Glutamatergic neuron (in vitro differentiated cells): Measurements from ENCODE around the gene UGT1A6. TPM values are rescaled to one million over a fixed set of nuclear protein-coding genes. Genes with fewer than 3 reads are reported as not detected.

Source experiments
- DNase-seq: peaks from one replicate; pipeline ENCODE4 v3.0.0; 2022
- H3K27ac Mint-ChIP-seq: one replicate; pipeline ENCODE4 v1.8.0; 2020; ENCODE audit warnings: mild to moderate bottlenecking, mixed read lengths, inconsistent platforms; ENCODE audit not compliant: unreplicated experiment
- H3K27me3 Mint-ChIP-seq: one replicate; pipeline ENCODE4 v1.8.0; 2020; ENCODE audit warnings: mild to moderate bottlenecking, moderate library complexity, mixed read lengths, inconsistent platforms; ENCODE audit not compliant: unreplicated experiment
- H3K36me3 Mint-ChIP-seq: one replicate; pipeline ENCODE4 v1.8.0; 2020; ENCODE audit warnings: mild to moderate bottlenecking, mixed read lengths, inconsistent platforms; ENCODE audit not compliant: unreplicated experiment
- H3K4me1 Mint-ChIP-seq: one replicate; pipeline ENCODE4 v1.8.0; 2020; ENCODE audit warnings: mild to moderate bottlenecking, low read depth, mixed read lengths, inconsistent platforms; ENCODE audit not compliant: unreplicated experiment
- H3K4me3 Mint-ChIP-seq: one replicate; pipeline ENCODE4 v1.8.0; 2020; ENCODE audit warnings: mild to moderate bottlenecking, mixed read lengths, inconsistent platforms; ENCODE audit not compliant: unreplicated experiment
- H3K9me3 Mint-ChIP-seq: one replicate; pipeline ENCODE4 v1.8.0; 2020; ENCODE audit warnings: mild to moderate bottlenecking, moderate library complexity, mixed read lengths, inconsistent platforms; ENCODE audit not compliant: unreplicated experiment
- total RNA-seq: library from RNA; stranded (reverse); fragmentation: NEBNext Ultra II Directional; extraction: Animal tissue kit (Norgen Biotek cat#: 25700); gene quantifications from one replicate; pipeline ENCODE4 v1.2.1, GENCODE V29; 2021; ENCODE audit not compliant: unreplicated experiment
- TF ChIP-seq, protein P1 (sequence below): fragments of 200-600 bp; sonication (generic); IDR thresholded peaks from one replicate; pipeline ENCODE4 v1.5.0; 2021; ENCODE audit not compliant: partially characterized antibody, unreplicated experiment

UGT1A6 gene
- total RNA-seq, 1 donor from 2014 or later = not detected

DNA sequence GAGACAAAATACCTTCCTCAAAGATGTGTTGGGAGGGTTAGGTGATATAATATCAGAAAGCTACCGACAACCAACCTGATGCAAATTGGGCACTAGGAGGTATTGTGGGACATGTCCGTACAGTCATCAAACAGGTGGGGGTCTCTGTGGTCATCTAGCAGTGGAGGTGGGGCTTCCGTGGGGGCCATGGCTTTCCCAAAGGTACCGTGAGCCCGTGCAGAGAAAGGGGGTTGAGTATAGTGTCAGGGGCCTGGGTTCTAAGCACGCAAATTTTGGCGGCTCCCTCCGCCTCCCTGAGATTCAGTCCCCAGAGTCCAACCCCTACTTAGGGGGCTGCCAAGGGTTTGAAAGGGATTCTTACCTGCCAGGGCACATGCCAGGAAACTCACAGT is 129.0 kb downstream of the UGT1A6 start:
- Mint-ChIP-seq H3K27ac (no peak overlapping the region), H3K27me3 (peaks cover 7% of the 10 kb centered on the region), H3K36me3 (no peaks in the 10 kb centered on the region), H3K4me3 (no peak overlapping the region), H3K9me3 (peaks cover 4% of the 10 kb centered on the region), H3K4me1 (peaks cover under 1% of the 10 kb centered on the region)
- TF ChIP-seq, protein P1, sequence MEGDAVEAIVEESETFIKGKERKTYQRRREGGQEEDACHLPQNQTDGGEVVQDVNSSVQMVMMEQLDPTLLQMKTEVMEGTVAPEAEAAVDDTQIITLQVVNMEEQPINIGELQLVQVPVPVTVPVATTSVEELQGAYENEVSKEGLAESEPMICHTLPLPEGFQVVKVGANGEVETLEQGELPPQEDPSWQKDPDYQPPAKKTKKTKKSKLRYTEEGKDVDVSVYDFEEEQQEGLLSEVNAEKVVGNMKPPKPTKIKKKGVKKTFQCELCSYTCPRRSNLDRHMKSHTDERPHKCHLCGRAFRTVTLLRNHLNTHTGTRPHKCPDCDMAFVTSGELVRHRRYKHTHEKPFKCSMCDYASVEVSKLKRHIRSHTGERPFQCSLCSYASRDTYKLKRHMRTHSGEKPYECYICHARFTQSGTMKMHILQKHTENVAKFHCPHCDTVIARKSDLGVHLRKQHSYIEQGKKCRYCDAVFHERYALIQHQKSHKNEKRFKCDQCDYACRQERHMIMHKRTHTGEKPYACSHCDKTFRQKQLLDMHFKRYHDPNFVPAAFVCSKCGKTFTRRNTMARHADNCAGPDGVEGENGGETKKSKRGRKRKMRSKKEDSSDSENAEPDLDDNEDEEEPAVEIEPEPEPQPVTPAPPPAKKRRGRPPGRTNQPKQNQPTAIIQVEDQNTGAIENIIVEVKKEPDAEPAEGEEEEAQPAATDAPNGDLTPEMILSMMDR = no peak
- DNase-seq = no peak

DNA sequence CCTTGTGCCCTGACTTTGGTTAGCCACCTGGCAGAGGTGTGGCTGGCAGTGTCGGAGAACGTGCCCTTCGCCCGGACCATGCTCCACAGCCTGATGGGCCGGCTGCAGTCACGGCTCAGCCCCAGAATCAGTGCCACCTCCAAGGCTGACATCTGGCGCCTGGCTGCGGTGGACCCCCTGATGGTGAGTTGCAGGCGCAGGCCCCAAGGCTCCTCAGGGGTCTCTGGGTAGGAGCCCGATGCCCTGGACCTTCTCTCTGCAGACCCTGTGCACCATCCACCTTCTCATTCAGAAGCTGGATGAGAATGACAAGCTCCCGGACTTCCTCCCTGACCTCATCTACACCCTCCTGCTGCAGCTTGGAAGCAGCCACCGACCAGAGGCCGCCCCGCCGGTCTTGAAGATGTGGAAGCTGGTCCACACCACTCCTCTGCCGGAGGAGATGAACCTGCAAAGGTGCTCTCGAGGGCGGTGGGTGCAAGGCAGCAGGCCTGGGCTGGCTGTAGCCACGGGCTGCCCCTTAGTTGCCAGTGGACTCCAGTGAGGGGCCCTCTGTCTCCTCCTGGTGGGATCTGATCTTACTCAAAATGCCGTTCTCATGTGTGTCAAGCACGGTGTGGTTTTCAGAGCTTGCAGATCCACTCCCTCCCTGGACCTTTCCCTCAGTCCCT is 129.5 kb downstream of the UGT1A6 start:
- Mint-ChIP-seq H3K9me3 (peaks cover 4% of the 10 kb centered on the region), H3K4me1 (no peaks in the 10 kb centered on the region), H3K4me3 (no peak overlapping the region), H3K27ac (no peak overlapping the region), H3K36me3 (no peaks in the 10 kb centered on the region), H3K27me3 (peaks cover 7% of the 10 kb centered on the region)
- TF ChIP-seq, protein P1 = no peak
- DNase-seq = no peak

Other genes starting within 250 kb of the UGT1A6 start
- gene USP40, start 126.1 kb upstream of the UGT1A6 start, total RNA-seq = 21.8 TPM
- gene UGT1A8, start 75.3 kb upstream of the UGT1A6 start, total RNA-seq = not detected
- not detected for gene UGT1A10, start 56.4 kb upstream of the UGT1A6 start, total RNA-seq
- not detected for gene UGT1A9, start 21.0 kb upstream of the UGT1A6 start, total RNA-seq
- not detected for gene UGT1A7, start 11.0 kb upstream of the UGT1A6 start, total RNA-seq
- not detected for gene UGT1A5, start 20.0 kb downstream of the UGT1A6 start, total RNA-seq
- gene UGT1A4, start 25.8 kb downstream of the UGT1A6 start, total RNA-seq = not detected
- not detected for gene UGT1A3, start 36.2 kb downstream of the UGT1A6 start, total RNA-seq
- not detected for gene UGT1A1, start 67.4 kb downstream of the UGT1A6 start, total RNA-seq
- gene MROH2A, start 85.4 kb downstream of the UGT1A6 start, total RNA-seq = not detected
- gene HJURP, start 161.6 kb downstream of the UGT1A6 start, total RNA-seq = 6.9 TPM
- not detected for gene TRPM8, start 224.5 kb downstream of the UGT1A6 start, total RNA-seq